ENCODE measurements around the gene PTPRN2. TPM values are rescaled to one million over a fixed set of nuclear protein-coding genes. Genes with fewer than 3 reads are reported as not detected.
"Not testable (repeated sequence)": the region's sequence is repeated elsewhere in the genome, so short reads cannot be mapped to it uniquely, and the experiment has no call there.

The PTPRN2 gene
- total and polyA plus RNA-seq, 2 experiments from 2014 or later, result 0.28 TPM; not detected in 1

DNA sequence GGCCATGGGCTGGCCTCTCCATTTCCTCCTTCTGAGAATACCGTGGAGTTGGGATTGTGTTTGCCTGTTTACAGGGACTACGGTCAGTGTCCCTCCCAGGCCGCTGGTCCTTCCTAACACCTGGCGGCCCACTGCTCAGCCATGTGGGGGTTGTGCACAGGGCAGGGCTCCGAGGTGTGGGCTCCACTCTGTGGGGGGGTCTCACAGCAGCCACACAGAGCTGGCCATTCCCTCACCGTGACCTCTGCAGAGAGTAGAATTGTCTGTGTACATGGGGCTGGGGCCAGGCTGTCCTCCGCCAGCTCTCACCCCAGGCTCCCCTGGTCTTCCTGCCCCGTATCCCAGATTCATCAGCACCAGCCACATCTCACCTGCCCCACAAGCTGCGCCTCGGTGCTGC is 60.1 kb downstream of the PTPRN2 start:
- no peak overlapping the region for H3K27ac ChIP-seq
- no peak for TF ChIP-seq CTCF (IDR thresholded peaks at IDR 0.05; ENCODE audit: low read depth, low read length)
- H3K4me3 ChIP-seq, result no peak overlapping the region
- DNase-seq (ENCODE audit: low read depth in 1 of 2, low spot score in 1 of 2), result no peak
- H3K36me3 ChIP-seq, result no peaks in the 10 kb centered on the region
- H3K27me3 ChIP-seq, result no peaks in the 10 kb centered on the region
- H3K4me1 ChIP-seq (ENCODE audit: low read depth), result no peaks in the 10 kb centered on the region
- H3K9me3 ChIP-seq (ENCODE audit: low read depth), result no peaks in the 10 kb centered on the region

DNA sequence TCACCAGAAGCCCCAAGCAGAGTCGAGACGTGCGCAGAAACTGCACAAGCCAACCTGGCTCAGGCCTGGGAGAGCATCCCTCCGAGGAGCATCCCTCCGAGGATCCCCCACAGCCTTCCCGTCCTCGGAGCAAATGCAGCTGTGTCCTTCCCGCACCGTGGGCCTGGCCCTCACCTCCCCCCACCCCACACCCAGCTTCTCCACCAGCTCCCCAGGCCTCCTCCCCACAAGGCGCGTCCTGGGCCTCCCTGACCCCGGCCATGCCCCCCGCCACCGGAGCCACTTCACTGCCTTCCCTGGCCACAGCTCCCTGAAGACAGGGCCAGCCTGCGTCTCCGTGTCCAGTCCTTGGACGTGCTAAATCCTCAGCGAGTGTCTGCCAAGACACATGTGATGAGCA is 60.6 kb downstream of the PTPRN2 start:
- no peak for DNase-seq (ENCODE audit: low read depth in 1 of 2, low spot score in 1 of 2)
- H3K36me3 ChIP-seq, result no peaks in the 10 kb centered on the region
- no peaks in the 10 kb centered on the region for H3K9me3 ChIP-seq (ENCODE audit: low read depth)
- TF ChIP-seq CTCF (IDR thresholded peaks at IDR 0.05; ENCODE audit: low read depth, low read length), result no peak
- H3K4me3 ChIP-seq, result no peak overlapping the region
- no peaks in the 10 kb centered on the region for H3K4me1 ChIP-seq (ENCODE audit: low read depth)
- H3K27ac ChIP-seq, result no peak overlapping the region
- H3K27me3 ChIP-seq, result no peaks in the 10 kb centered on the region

- Histone ChIP-seq H3K4me3 (no peak overlapping the region), H3K4me1 (ENCODE audit: low read depth) (no peaks in the 10 kb centered on the region), H3K27ac (no peak overlapping the region), H3K36me3 (no peaks in the 10 kb centered on the region), H3K9me3 (ENCODE audit: low read depth) (no peaks in the 10 kb centered on the region), H3K27me3 (no peaks in the 10 kb centered on the region)
- TF ChIP-seq CTCF (IDR thresholded peaks at IDR 0.05; ENCODE audit: low read depth, low read length), result no peak
- DNase-seq (ENCODE audit: low read depth in 1 of 2, low spot score in 1 of 2), result no peak
These were observed 61.1 kb downstream of the PTPRN2 start for GRCh38 chr7:158526531-158526930.

- Histone ChIP-seq H3K36me3 (no peaks in the 10 kb centered on the region), H3K4me1 (ENCODE audit: low read depth) (no peaks in the 10 kb centered on the region), H3K9me3 (ENCODE audit: low read depth) (no peaks in the 10 kb centered on the region), H3K4me3 (no peak overlapping the region), H3K27me3 (no peaks in the 10 kb centered on the region), H3K27ac (no peak overlapping the region)
- no peak for DNase-seq (ENCODE audit: low read depth in 1 of 2, low spot score in 1 of 2)
- no peak for TF ChIP-seq CTCF (IDR thresholded peaks at IDR 0.05; ENCODE audit: low read depth, low read length)
These were observed 61.8 kb downstream of the PTPRN2 start for GRCh38 chr7:158525648-158526484.

- Histone ChIP-seq H3K36me3 (no peaks in the 10 kb centered on the region), H3K27ac (no peak overlapping the region), H3K4me3 (no peak overlapping the region), H3K9me3 (ENCODE audit: low read depth) (no peaks in the 10 kb centered on the region), H3K4me1 (ENCODE audit: low read depth) (no peaks in the 10 kb centered on the region), H3K27me3 (no peaks in the 10 kb centered on the region)
- no peak for DNase-seq (ENCODE audit: low read depth in 1 of 2, low spot score in 1 of 2)
- no peak for TF ChIP-seq CTCF (IDR thresholded peaks at IDR 0.05; ENCODE audit: low read depth, low read length)
These were observed 62.6 kb downstream of the PTPRN2 start for GRCh38 chr7:158524749-158525635.

DNA sequence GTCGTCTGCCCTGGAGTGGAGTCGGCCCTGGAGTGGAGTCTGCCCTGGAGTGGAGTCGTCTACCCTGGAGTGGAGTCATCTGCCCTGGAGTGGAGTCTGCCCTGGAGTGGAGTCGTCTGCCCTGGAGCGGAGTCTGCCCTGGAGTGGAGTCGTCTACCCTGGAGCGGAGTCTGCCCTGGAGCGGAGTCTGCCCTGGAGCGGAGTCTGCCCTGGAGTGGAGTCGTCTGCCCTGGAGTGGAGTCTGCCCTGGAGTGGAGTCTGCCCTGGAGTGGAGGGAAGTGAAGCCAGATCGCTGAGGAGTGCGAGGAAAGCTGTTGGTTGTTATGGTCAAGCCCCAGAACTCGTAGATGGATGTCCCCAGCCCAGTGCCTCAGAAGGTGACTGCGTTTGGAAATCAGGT is 63.3 kb downstream of the PTPRN2 start:
- not testable (repeated sequence) for H3K4me1 ChIP-seq (ENCODE audit: low read depth); H3K36me3 ChIP-seq; H3K27me3 ChIP-seq; H3K9me3 ChIP-seq (ENCODE audit: low read depth); H3K27ac ChIP-seq; H3K4me3 ChIP-seq; DNase-seq (ENCODE audit: low read depth in 1 of 2, low spot score in 1 of 2)

DNA sequence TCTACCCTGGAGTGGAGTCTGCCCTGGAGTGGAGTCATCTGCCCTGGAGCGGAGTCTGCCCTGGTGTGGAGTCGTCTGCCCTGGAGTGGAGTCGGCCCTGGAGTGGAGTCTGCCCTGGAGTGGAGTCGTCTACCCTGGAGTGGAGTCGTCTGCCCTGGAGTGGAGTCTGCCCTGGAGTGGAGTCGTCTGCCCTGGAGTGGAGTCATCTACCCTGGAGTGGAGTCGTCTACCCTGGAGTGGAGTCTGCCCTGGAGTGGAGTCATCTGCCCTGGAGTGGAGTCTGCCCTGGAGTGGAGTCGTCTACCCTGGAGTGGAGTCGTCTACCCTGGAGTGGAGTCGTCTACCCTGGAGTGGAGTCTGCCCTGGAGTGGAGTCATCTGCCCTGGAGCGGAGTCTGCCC is 63.7 kb downstream of the PTPRN2 start:
- DNase-seq (ENCODE audit: low read depth in 1 of 2, low spot score in 1 of 2); H3K36me3 ChIP-seq; H3K4me1 ChIP-seq (ENCODE audit: low read depth); H3K27me3 ChIP-seq; H3K4me3 ChIP-seq; H3K9me3 ChIP-seq (ENCODE audit: low read depth); H3K27ac ChIP-seq: not testable (repeated sequence)

DNA sequence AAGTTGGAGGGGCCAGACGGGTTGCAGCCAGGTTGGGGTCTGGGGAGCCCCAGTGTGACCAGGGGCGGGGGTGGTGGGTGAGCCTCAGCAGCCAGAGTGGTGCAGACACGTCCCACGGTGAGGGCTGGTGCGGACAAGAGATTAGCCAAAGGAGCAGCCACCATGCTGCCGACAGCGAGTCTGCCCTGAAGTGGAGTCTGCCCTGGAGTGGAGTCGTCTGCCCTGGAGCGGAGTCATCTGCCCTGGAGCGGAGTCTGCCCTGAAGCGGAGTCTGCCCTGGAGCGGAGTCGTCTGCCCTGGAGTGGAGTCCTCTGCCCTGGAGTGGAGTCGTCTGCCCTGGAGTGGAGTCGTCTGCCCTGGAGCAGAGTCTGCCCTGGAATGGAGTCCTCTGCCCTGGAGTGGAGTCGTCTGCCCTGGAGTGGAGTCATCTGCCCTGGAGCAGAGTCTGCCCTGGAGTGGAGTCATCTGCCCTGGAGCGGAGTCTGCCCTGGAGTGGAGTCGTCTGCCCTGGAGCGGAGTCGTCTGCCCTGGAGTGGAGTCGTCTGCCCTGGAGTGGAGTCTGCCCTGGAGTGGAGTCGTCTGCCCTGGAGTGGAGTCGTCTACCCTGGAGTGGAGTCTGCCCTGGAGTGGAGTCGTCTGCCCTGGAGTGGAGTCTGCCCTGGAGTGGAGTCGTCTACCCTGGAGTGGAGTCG is 64.3 kb downstream of the PTPRN2 start:
- not testable (repeated sequence) for H3K4me3 ChIP-seq; DNase-seq (ENCODE audit: low read depth in 1 of 2, low spot score in 1 of 2); H3K4me1 ChIP-seq (ENCODE audit: low read depth); H3K27ac ChIP-seq; H3K9me3 ChIP-seq (ENCODE audit: low read depth); H3K36me3 ChIP-seq; H3K27me3 ChIP-seq

Measured in cardiac muscle cell (in vitro differentiated cells and primary cell).